SW480 (cell line): ENCODE measurements around the gene HERC6.
"Not testable (repeated sequence)": the region's sequence is repeated elsewhere in the genome, so short reads cannot be mapped to it uniquely, and the experiment has no call there.

Experiments
- DNase-seq: peaks from one replicate; pipeline ENCODE4 v3.0.0-alpha.2; 2016; ENCODE audit warnings: low spot score

The HERC6 gene

GRCh38 chr4:88378691-88379559, at the start of gene HERC6:
TSS of gene HERC6 (plus strand) at chr4:88378852. CDS start at chr4:88378922, 70 bp downstream.
- peak; percentile 91 for DNase-seq

GRCh38 chr4:88333741-88334405, 44.8 kb upstream of the HERC6 start:
- no peak for DNase-seq

GRCh38 chr4:88335092-88335665, 43.5 kb upstream of the HERC6 start:
- DNase-seq = no peak

GRCh38 chr4:88341227-88342192, 37.1 kb upstream of the HERC6 start:
- no peak for DNase-seq

- not testable (repeated sequence) for DNase-seq
These were observed 31.8 kb upstream of the HERC6 start for GRCh38 chr4:88346902-88347301.

GRCh38 chr4:88348761-88349160, 29.9 kb upstream of the HERC6 start:
- not testable (repeated sequence) for DNase-seq

GRCh38 chr4:88350786-88351185, 27.9 kb upstream of the HERC6 start:
- no peak for DNase-seq

GRCh38 chr4:88352062-88352740, 26.5 kb upstream of the HERC6 start:
- peak; percentile 5 for DNase-seq

GRCh38 chr4:88353324-88353723, 25.3 kb upstream of the HERC6 start:
- DNase-seq = no peak

GRCh38 chr4:88356771-88357170, 21.9 kb upstream of the HERC6 start:
- DNase-seq = no peak

- DNase-seq = no peak
These were observed 21.4 kb upstream of the HERC6 start for GRCh38 chr4:88357262-88357661.

- no peak for DNase-seq
These were observed 19.1 kb upstream of the HERC6 start for GRCh38 chr4:88359558-88359957.

- no peak for DNase-seq
These were observed 18.4 kb upstream of the HERC6 start for GRCh38 chr4:88360256-88360655.

- no peak for DNase-seq
These were observed 17.9 kb upstream of the HERC6 start for GRCh38 chr4:88360791-88361190.

- DNase-seq = not testable (repeated sequence)
These were observed 17.4 kb upstream of the HERC6 start for GRCh38 chr4:88361217-88361773.

GRCh38 chr4:88366460-88366859, 12.2 kb upstream of the HERC6 start:
- DNase-seq = no peak

GRCh38 chr4:88367826-88368225, 10.8 kb upstream of the HERC6 start:
- no peak for DNase-seq

- peak; percentile 9 for DNase-seq
These were observed 9.4 kb upstream of the HERC6 start for GRCh38 chr4:88369180-88369812.

GRCh38 chr4:88381123-88381522, 2.5 kb downstream of the HERC6 start:
- no peak for DNase-seq

- no peak for DNase-seq
These were observed 4.0 kb downstream of the HERC6 start for GRCh38 chr4:88382621-88383020.
